ENCODE measurements around the gene ACKR3.

- no peak for TF ChIP-seq CTCF (IDR thresholded peaks at IDR 0.05)
- no peak for TF ChIP-seq POLR2AphosphoS5 (IDR thresholded peaks at IDR 0.05)
- no peak for TF ChIP-seq POLR2A (IDR thresholded peaks at IDR 0.05; ENCODE audit: low read depth)
- no peak for TF ChIP-seq EP300 (IDR thresholded peaks at IDR 0.05)
Observed at GRCh38 chr2:236627193-236627592, 57.6 kb downstream of the ACKR3 start.
